GM12878 (cell line): ENCODE data around the gene LSAMP. TPM values are rescaled to one million over a fixed set of nuclear protein-coding genes. Genes with fewer than 3 reads are reported as not detected.

ENCODE experiments used
- ATAC-seq: fragments of 200-7000 bp; cut with Tn5 transposase; 3 replicates; pipeline ENCODE4 v1.9.1; 2020; ENCODE audit warnings: mild to moderate bottlenecking, moderate library complexity
- BruUV-seq: library from RNA; stranded (reverse); fragments of 400-500 nt; replicated peaks from 2 replicates; lab custom pipeline; 2021; lab: Mats Ljungman, UMichigan
- CTCF ChIA-PET: fragments of 300-600 bp; sonication (Branson Sonifier 250); formaldehyde crosslinking; extraction: SDS; loops from one replicate; lab custom pipeline; 2021; ENCODE audit warnings: inconsistent platforms; lab: Yijun Ruan, JAX
- POLR2A ChIA-PET: fragments of 350-600 bp; formaldehyde crosslinking; extraction: SDS; loops from one replicate; lab custom pipeline; 2021; ENCODE audit warnings: inconsistent platforms; lab: Charles Lee
- RAD21 ChIA-PET: fragments of 300-600 bp; sonication (Branson Sonifier 250); formaldehyde crosslinking; loops from one replicate; lab custom pipeline; 2023; ENCODE audit warnings: antibody characterized with exemption; ENCODE audit not compliant: unreplicated experiment; lab: Charles Lee
- SMC1A ChIA-PET: fragments of 300-600 bp; sonication (Branson Sonifier 250); formaldehyde crosslinking; loops from one replicate; lab custom pipeline; 2023; ENCODE audit not compliant: unreplicated experiment, uncharacterized antibody; lab: Charles Lee
- DNase-seq: peaks from one replicate; pipeline ENCODE4 v3.0.0-alpha.2; 2011; ENCODE audit warnings: low read depth, low spot score
- FAIRE-seq: peaks from 3 replicates; lab custom pipeline; 2011; peaks lifted over from hg19 to GRCh38; lab: Jason Lieb, UNC
- H2AFZ ChIP-seq: 2 replicates; pipeline ENCODE4 v1.6.0; 2011; ENCODE audit warnings: low read depth, low read length, control low read depth; ENCODE audit not compliant: control insufficient read depth
- H3K27ac ChIP-seq: 2 replicates; pipeline ENCODE4 v1.5.1; 2011; ENCODE audit warnings: control low read depth; ENCODE audit not compliant: control insufficient read depth, insufficient read depth
- H3K27me3 ChIP-seq, 2 experiments: replicated peaks in 1 of 2; 2 replicates each; pipeline versions ENCODE4 v1.6.0 to v1.6.1; 2011; ENCODE audit warnings: low read length in 1 of 2; ENCODE audit not compliant: control insufficient read depth in 2 of 2, insufficient read depth in 2 of 2
- H3K36me3 ChIP-seq, 2 experiments: 2 replicates each; pipeline ENCODE4 v1.5.1; 2011; ENCODE audit warnings: low read length in 1 of 2; ENCODE audit not compliant: control insufficient read depth in 2 of 2, insufficient read depth in 2 of 2
- H3K4me1 ChIP-seq: 2 replicates; pipeline ENCODE4 v1.6.1; 2011; ENCODE audit warnings: mild to moderate bottlenecking, low read length, moderate library complexity, mixed read lengths; ENCODE audit not compliant: control insufficient read depth, insufficient read depth
- H3K4me2 ChIP-seq: 2 replicates; pipeline ENCODE4 v1.6.0; 2011; ENCODE audit warnings: control low read depth; ENCODE audit not compliant: control insufficient read depth, insufficient read depth
- H3K4me3 ChIP-seq: fragments of 200-600 bp; sonication (generic); 2 replicates; pipeline ENCODE4 v1.5.1; 2016
- H3K79me2 ChIP-seq: 2 replicates; pipeline ENCODE4 v1.6.0; 2011; ENCODE audit warnings: low read length; ENCODE audit not compliant: control insufficient read depth, insufficient read depth
- H3K9ac ChIP-seq: 2 replicates; pipeline ENCODE4 v1.8.0; 2011; ENCODE audit warnings: low read length, control low read depth, mixed read lengths; ENCODE audit not compliant: control insufficient read depth, insufficient read depth
- H3K9me3 ChIP-seq: replicated peaks from 3 replicates; pipeline ENCODE4 v1.5.1; 2011; ENCODE audit warnings: mild to moderate bottlenecking, low read length; ENCODE audit not compliant: control insufficient read depth, insufficient read depth
- H4K20me1 ChIP-seq: 2 replicates; pipeline ENCODE4 v1.6.0; 2011; ENCODE audit not compliant: control insufficient read depth, insufficient read depth
- ATF2 ChIP-seq: IDR thresholded peaks from 2 replicates; pipeline ENCODE4 v1.6.1; 2012; ENCODE audit warnings: low read length, inconsistent platforms
- CBFB ChIP-seq: IDR thresholded peaks from 2 replicates; pipeline ENCODE4 v1.6.1; 2016; ENCODE audit warnings: antibody characterized with exemption, low read depth
- CEBPB ChIP-seq, 2 experiments: fragments of 150-350 bp in 1 of 2; IDR thresholded peaks; 2 replicates each; pipeline ENCODE4 v1.6.1; 2012 to 2014; ENCODE audit warnings: low read depth in 2 of 2, low read length in 2 of 2, borderline replicate concordance in 1 of 2, inconsistent platforms in 1 of 2
- LARP7 ChIP-seq: fragments of 450-650 bp; IDR thresholded peaks from 2 replicates; pipeline ENCODE4 v1.6.1; 2017; ENCODE audit warnings: mild to moderate bottlenecking
- RCOR1 ChIP-seq: conservative IDR thresholded peaks from 2 replicates; pipeline ENCODE4 v1.6.1; 2012; ENCODE audit warnings: low read depth, low read length, improper control_type of control experiment
- SMAD1 ChIP-seq: fragments of 450-650 bp; IDR thresholded peaks from 2 replicates; pipeline ENCODE4 v1.6.1; 2018; ENCODE audit warnings: mild to moderate bottlenecking, low read depth; ENCODE audit not compliant: partially characterized antibody
- SRF ChIP-seq, 2 experiments: IDR thresholded peaks; 2 replicates each; pipeline ENCODE4 v1.6.1; 2011; ENCODE audit warnings: low read depth in 2 of 2, low read length in 2 of 2, mild to moderate bottlenecking in 1 of 2, moderate library complexity in 1 of 2
- TAF1 ChIP-seq: IDR thresholded peaks from 2 replicates; pipeline ENCODE4 v1.6.1; 2011; ENCODE audit warnings: mild to moderate bottlenecking, low read depth, low read length, borderline replicate concordance
- ZNF217 ChIP-seq: fragments of 450-650 bp; IDR thresholded peaks from 2 replicates; pipeline ENCODE4 v1.6.1; 2017; ENCODE audit warnings: antibody characterized with exemption, mild to moderate bottlenecking
- WGBS: methylation state at CpG from one replicate; pipeline ENCODE4 v1.1.6; 2016; ENCODE audit warnings: low lambda C conversion rate; ENCODE audit not compliant: insufficient replicate concordance, insufficient coverage; ENCODE audit errors: missing lambda C conversion rate; 5-methylcytosine and 5-hydroxymethylcytosine counted together
- in situ Hi-C: fragments of 300-500 bp; cut with MboI; formaldehyde crosslinking; loops from 9 replicates; pipeline ENCODE4 v1.14.3; 2018; ENCODE audit warnings: mixed read lengths
- intact Hi-C: fragments of 100-400 bp; cut with micrococcal nuclease; formaldehyde crosslinking; loops from one replicate; pipeline ENCODE4 v1.14.2; 2022; ENCODE audit not compliant: unreplicated experiment
- polyA plus RNA-seq, 11 experiments: library from polyadenylated mRNA; depleted of rRNA in 4 of 11; unstranded in 6 of 11; stranded (reverse) in 5 of 11; fragments of >200 nt; fragmentation: Nextera tagmentation in 4 of 11; fragmentation: Illumina TruSeq in 1 of 11; extraction: Ambion mirVana in 4 of 11; extraction: Trizol in 1 of 11; gene quantifications; 1 replicate in 1 of 11; 2 replicates in 10 of 11; pipeline versions ENCODE4 v1.2.1 to v1.2.3, GENCODE V29; 2011 to 2016; ENCODE audit warnings: inconsistent platforms in 2 of 11, missing spikeins in 2 of 11, low read depth in 1 of 11
- total RNA-seq, 4 experiments: library from RNA; depleted of rRNA in 3 of 4; stranded (reverse); fragments of >200 nt in 3 of 4; fragmentation: Illumina TruSeq in 1 of 4; extraction: Trizol in 1 of 4; gene quantifications; 2 replicates each; pipeline versions ENCODE4 v1.2.1 to v1.2.3, GENCODE V29; 2013 to 2021
- TF ChIP-seq, protein P1 (sequence below): IDR thresholded peaks from 2 replicates; pipeline ENCODE4 v1.6.1; 2011; ENCODE audit warnings: borderline replicate concordance, low read depth, mild to moderate bottlenecking, moderate library complexity, mixed read lengths, low read length; ENCODE audit not compliant: insufficient read depth; ENCODE audit errors: extremely low read length
- TF ChIP-seq, protein P2 (sequence below): fragments of 450-650 bp; IDR thresholded peaks from 2 replicates; pipeline ENCODE4 v1.6.1; 2018; ENCODE audit warnings: borderline replicate concordance, mild to moderate bottlenecking; ENCODE audit not compliant: partially characterized antibody
- TF ChIP-seq, protein P3 (sequence below): fragments of 450-650 bp; IDR thresholded peaks from 2 replicates; pipeline ENCODE4 v1.6.1; 2017; ENCODE audit warnings: mild to moderate bottlenecking, low read depth, inconsistent platforms; ENCODE audit not compliant: poor library complexity, severe bottlenecking
- TF ChIP-seq, protein P4 (sequence below): fragments of 450-650 bp; formaldehyde crosslinking; IDR thresholded peaks from 2 replicates; pipeline ENCODE4 v1.5.0; 2022; ENCODE audit warnings: mild to moderate bottlenecking, missing genetic modification characterization

Gene LSAMP
- total and polyA plus RNA-seq, 10 of the 15 experiments (the other 5 are each of a cell fraction or from before 2014, with no cell fraction given): 2.0 to 12.7 (median 6.5) TPM

DNA sequence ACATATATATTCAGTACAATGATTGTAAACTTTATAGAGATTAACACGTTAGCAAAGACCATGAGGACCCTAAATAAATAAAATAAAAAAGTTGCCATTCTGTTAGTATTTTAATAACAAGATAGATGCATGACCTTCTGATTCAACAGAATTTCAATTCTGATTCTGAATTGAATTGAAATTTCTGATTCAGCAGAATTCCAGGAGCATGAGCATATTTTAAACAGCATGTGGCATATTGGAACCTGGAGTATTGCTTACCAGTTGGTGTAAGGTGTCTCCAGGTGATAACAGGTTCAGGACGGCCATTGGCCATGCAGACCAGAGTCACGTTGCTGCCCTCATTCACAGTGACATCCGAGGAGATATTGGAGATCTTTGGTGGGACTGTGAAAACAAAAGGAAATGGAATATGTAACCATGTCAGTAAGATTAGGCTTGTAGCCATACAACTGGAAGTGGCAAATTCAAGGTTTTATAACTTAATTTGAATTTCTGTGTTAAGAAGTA is 426.0 kb downstream of the LSAMP start:
- no peak for DNase-seq
- CTCF ChIA-PET: interaction anchor here (1.1 kb wide), 1 partner anchor 10 kb away, joined by 3 read pairs; no protein-coding TSS in a partner anchor
- Histone ChIP-seq H3K9ac (no peak overlapping the region), H3K27me3 (no peaks in the 10 kb centered on the region), H3K9me3 (no peaks in the 10 kb centered on the region), H3K4me2 (no peak overlapping the region), H2AFZ (no peak overlapping the region), H3K27ac (no peak overlapping the region), H3K79me2 (no peaks in the 10 kb centered on the region), H4K20me1 (no peaks in the 10 kb centered on the region), H3K36me3 (no peaks in the 10 kb centered on the region), H3K4me1 (no peaks in the 10 kb centered on the region), H3K4me3 (no peak overlapping the region)
- in situ Hi-C loops (no loop called here), intact Hi-C loops (no loop called here)
- RAD21 ChIA-PET: no interaction called here
- 42% methylated on average over 4 of the region's 4 CpGs for WGBS
- SMC1A ChIA-PET: interaction anchor here (2.2 kb wide), 1 partner anchor 10 kb away, joined by 13 read pairs; no protein-coding TSS in a partner anchor
- ATAC-seq: no peak
- BruUV-seq: no TSS peak
- POLR2A ChIA-PET: no interaction called here
- FAIRE-seq: no peak
- TF ChIP-seq CBFB (no peak), TAF1 (no peak), SMAD1 (no peak), SRF (IDR thresholded peaks at IDR 0.05; ENCODE audit: low read depth in 2 of 2, low read length in 2 of 2) (no peak), LARP7 (no peak), ZNF217 (no peak), RCOR1 (no peak), ATF2 (no peak), CEBPB (IDR thresholded peaks at IDR 0.05; ENCODE audit: borderline replicate concordance in 1 of 2, low read depth in 2 of 2, low read length in 2 of 2) (no peak)
- TF ChIP-seq, protein P1, sequence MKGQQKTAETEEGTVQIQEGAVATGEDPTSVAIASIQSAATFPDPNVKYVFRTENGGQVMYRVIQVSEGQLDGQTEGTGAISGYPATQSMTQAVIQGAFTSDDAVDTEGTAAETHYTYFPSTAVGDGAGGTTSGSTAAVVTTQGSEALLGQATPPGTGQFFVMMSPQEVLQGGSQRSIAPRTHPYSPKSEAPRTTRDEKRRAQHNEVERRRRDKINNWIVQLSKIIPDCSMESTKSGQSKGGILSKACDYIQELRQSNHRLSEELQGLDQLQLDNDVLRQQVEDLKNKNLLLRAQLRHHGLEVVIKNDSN: no peak
- TF ChIP-seq, protein P2, sequence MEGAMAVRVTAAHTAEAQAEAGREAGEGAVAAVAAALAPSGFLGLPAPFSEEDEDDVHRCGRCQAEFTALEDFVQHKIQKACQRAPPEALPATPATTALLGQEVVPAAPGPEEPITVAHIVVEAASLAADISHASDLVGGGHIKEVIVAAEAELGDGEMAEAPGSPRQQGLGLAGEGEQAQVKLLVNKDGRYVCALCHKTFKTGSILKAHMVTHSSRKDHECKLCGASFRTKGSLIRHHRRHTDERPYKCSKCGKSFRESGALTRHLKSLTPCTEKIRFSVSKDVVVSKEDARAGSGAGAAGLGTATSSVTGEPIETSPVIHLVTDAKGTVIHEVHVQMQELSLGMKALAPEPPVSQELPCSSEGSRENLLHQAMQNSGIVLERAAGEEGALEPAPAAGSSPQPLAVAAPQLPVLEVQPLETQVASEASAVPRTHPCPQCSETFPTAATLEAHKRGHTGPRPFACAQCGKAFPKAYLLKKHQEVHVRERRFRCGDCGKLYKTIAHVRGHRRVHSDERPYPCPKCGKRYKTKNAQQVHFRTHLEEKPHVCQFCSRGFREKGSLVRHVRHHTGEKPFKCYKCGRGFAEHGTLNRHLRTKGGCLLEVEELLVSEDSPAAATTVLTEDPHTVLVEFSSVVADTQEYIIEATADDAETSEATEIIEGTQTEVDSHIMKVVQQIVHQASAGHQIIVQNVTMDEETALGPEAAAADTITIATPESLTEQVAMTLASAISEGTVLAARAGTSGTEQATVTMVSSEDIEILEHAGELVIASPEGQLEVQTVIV: no peak
- TF ChIP-seq, protein P3, sequence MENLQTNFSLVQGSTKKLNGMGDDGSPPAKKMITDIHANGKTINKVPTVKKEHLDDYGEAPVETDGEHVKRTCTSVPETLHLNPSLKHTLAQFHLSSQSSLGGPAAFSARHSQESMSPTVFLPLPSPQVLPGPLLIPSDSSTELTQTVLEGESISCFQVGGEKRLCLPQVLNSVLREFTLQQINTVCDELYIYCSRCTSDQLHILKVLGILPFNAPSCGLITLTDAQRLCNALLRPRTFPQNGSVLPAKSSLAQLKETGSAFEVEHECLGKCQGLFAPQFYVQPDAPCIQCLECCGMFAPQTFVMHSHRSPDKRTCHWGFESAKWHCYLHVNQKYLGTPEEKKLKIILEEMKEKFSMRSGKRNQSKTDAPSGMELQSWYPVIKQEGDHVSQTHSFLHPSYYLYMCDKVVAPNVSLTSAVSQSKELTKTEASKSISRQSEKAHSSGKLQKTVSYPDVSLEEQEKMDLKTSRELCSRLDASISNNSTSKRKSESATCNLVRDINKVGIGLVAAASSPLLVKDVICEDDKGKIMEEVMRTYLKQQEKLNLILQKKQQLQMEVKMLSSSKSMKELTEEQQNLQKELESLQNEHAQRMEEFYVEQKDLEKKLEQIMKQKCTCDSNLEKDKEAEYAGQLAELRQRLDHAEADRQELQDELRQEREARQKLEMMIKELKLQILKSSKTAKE: no peak
- TF ChIP-seq, protein P4, sequence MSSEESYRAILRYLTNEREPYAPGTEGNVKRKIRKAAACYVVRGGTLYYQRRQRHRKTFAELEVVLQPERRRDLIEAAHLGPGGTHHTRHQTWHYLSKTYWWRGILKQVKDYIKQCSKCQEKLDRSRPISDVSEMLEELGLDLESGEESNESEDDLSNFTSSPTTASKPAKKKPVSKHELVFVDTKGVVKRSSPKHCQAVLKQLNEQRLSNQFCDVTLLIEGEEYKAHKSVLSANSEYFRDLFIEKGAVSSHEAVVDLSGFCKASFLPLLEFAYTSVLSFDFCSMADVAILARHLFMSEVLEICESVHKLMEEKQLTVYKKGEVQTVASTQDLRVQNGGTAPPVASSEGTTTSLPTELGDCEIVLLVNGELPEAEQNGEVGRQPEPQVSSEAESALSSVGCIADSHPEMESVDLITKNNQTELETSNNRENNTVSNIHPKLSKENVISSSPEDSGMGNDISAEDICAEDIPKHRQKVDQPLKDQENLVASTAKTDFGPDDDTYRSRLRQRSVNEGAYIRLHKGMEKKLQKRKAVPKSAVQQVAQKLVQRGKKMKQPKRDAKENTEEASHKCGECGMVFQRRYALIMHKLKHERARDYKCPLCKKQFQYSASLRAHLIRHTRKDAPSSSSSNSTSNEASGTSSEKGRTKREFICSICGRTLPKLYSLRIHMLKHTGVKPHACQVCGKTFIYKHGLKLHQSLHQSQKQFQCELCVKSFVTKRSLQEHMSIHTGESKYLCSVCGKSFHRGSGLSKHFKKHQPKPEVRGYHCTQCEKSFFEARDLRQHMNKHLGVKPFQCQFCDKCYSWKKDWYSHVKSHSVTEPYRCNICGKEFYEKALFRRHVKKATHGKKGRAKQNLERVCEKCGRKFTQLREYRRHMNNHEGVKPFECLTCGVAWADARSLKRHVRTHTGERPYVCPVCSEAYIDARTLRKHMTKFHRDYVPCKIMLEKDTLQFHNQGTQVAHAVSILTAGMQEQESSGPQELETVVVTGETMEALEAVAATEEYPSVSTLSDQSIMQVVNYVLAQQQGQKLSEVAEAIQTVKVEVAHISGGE: no peak
